NOMO-1 treated with dmso at 0.1 percent for 144 hours (cell line): ENCODE results near the gene FGF18.
"Not testable (repeated sequence)": the region's sequence is repeated elsewhere in the genome, so short reads cannot be mapped to it uniquely, and the experiment has no call there.

Source experiments
- DNase-seq: peaks from one replicate; lab custom pipeline; 2025; ENCODE audit not compliant: unreplicated experiment; lab: John Stamatoyannopoulos, UW

FGF18 gene

GRCh38 chr5:171494452-171495121 lies 75.1 kb downstream of the FGF18 start:
- no peak for DNase-seq

DNA sequence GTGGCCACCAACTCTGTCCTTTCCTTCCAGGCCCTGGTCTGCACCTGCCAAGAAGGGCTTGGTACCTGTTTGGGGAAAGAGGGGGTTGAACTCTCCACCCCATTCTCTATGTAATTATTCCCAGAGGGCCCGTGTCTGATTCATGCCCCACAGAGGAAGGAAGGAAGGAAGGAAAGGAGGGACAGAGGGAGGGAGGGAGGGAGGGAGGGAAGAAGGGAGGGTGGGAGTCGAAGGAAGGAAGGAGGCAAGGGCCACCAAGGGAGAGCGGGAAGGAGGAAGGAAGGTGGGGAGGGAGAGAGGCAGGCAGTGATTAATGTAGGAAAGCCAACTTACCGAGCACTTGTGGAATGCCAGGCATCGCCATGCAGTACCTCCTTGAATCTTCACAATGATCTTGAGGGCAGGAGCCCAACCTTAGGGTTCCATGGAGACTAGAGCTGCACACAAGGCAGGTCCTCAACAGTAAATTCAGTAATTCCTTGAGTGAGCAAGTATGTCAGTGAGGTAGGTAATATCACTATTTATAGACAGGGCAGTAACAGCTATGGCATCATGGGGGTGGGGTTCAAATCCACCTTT lies 75.8 kb downstream of the FGF18 start:
- no peak for DNase-seq

GRCh38 chr5:171496456-171496855 lies 77.0 kb downstream of the FGF18 start:
- no peak for DNase-seq

- not testable (repeated sequence) for DNase-seq
These were observed 78.0 kb downstream of the FGF18 start for GRCh38 chr5:171497494-171497893.

- DNase-seq: no peak
These were observed 78.7 kb downstream of the FGF18 start for GRCh38 chr5:171498166-171498565.

DNA sequence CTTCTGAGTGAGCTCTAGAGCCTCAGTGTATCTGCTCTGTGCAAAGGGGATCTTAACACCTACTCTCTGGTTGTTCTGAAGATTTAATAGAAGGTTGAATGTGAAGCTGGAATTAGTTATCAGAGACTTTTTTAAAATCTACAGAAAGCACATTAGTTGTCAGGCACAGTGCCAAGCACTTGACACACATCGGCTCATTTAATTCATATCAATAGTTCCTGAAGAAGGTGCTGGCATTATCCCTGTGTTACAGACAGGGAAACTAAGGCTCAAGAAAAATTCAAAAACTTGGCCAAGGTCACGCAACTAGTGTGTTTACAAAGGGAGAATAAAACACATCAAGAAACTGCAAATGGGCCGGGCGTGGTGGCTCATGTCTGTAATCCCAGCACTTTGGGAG lies 80.2 kb downstream of the FGF18 start:
- no peak for DNase-seq

GRCh38 chr5:171505473-171506043 lies 86.1 kb downstream of the FGF18 start:
- DNase-seq: no peak

- DNase-seq: no peak
These were observed 87.5 kb downstream of the FGF18 start for GRCh38 chr5:171506951-171507350.
